GM21576 (cell line): ENCODE measurements around the gene CORIN.
A peak's percentile ranks its signal among the peaks of the same experiment; 100 is the strongest.

Source experiments
- ATAC-seq: cut with Tn5 transposase; IDR thresholded peaks from one replicate; pipeline ENCODE4 v1.9.1; 2021; ENCODE audit warnings: mild to moderate bottlenecking, moderate library complexity; ENCODE audit not compliant: unreplicated experiment

CORIN gene

DNA sequence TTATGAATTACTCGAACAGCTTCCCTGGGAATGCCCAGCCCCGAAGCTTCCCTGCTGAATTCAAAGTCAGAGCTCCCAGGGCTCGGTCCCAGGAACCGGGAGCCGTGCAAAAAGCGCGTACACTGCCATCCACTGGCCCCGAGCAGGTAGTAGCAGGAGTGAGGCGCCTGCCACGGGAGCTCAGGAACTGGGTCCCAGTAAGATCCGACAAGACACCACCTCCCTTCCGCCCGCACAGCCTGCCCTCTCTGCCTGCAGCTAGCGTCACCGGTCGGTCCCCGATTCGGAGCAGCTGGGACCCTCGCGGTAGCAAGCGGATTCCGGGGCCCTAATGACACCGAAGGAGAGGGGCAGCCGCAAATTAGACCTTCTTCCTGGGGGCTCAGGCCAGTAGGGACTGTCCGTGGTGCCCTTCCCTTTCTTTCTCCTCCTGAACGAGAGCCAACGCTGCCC, 1.2 kb downstream of the CORIN start:
- peak; percentile 71 for ATAC-seq

DNA sequence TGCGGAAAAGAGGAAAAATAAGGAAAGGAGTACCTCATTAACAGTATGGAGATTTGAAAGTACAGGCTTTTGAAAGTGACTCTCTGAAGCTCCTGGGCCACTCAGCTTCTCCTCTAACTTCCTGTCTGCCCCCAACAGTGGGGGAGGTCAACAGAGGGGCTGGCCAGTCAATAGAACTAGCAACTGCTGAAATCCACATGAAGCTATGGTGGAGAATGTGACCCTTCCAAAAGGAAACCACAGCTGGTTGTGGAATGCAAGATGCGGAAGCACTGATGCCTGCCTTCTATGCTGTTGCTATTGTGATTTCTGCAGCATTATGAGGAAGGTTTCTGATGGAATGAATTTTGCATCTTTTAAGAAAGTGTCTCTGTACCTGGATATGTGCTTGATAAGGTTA, 2.4 kb downstream of the CORIN start:
- no peak for ATAC-seq

DNA sequence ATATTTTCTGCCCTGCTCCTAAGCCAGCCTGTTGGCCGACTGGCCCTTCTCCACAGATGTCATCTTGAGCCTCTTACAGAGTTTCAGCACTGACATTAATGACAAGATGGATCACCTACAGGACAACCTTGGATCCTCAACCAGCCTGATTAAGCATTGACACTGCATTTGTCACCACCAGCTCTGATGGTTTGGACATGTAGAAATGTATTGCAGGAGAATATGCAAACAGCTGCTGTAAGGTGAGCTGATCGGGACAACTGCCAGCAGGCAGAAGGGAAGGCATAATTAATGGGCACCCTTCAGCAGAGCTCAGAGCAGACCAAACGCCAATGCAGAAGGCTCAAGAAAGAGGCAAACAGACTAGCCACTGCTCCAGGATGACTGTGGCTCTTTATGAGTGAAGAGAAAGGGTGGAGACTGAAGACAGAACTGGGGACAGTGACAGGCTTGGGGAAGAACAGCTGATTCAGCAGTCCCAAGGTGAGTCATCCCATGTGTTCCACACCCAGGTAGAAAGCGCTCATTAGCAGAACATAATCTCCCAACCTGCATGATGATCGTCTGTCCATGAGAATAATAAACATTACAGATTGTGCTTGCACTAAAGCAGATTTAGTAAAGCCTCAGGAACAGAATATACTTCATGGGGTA, 6.7 kb downstream of the CORIN start:
- no peak for ATAC-seq

DNA sequence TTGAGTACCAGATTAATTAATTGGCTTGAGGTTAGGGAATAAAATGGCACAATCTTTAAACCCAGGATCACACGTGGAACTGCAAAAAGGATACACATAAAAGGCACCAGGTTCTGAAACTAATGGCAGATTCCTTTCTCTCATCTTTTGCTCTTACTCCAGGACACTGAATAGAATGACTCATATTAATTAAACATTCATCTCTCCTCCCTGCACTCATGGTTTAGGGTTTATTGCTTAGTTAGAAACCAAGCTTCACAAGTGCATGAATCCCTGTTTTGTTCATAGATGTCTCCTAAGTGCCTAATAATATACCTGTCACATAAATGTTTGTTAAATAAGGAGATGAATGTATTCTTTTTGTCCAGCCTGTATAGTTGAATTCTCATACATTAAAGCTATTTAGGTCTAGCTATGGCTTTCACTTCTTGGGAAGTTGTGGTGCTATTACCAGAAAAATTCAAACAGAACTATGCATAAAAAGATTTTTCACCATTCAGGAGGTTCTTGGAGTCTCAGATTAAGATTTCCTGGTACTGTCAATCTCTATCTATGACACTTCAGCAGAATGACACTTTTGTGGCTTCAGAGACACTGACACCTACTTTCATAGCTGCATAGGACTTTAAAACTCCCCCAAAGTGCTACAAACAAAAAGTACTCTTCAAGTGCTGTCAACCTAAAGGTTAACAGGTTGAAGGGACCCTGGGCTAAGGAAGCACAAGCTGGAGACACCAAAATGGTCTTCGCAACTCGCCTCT, 7.4 kb downstream of the CORIN start:
- ATAC-seq = no peak

DNA sequence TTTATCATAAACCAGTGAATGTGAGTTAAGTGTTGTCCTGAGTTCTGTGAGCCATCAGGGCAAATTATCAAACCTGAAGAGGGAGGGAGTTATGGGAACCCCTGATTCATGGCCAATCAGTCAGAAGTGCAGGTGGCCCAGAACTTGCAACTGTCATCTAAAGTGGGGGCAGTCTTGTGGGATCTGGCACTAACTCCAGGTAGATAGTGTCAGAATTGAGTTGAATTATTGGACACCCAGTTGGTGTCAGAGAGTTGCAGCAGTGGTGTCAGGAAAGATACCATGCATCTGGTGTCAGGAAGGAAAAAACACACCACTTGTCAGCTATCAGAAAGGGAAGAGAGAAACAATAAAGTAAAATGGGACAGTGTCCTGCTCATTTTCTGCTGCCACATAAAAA, 8.4 kb downstream of the CORIN start:
- no peak for ATAC-seq

DNA sequence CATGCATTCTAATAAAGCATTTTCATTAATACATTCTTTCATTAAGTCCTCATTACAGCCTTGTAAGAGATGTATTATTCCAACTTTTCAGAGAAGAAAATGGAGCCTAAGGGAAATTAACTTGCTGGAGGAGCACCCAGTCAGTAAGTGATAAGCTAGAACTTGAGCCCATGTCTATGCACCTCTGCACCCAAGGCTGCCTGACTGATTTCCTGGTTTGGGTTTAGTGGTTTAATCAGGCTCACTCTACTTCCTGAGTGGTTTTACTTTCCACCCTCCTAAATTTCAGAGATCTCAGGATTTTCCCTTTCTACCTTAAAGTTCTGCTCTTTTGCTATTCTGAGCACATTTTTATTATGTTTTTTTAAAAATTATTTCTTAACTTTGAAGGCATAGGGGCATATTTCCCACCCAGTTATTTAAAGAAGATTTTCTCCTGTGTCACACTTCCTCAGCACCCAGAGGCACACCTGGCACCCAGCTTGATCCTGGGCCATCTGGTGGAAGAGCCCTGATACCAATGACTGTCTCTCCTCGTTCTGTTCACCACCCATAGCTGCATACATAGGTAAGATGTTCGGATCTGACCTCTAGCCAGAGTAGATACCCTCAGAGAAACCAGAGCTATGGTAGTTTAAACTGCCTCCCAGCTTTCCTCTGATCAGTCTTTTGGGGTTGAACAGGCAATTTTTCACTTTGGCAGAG, 10.4 kb downstream of the CORIN start:
- ATAC-seq = no peak

DNA sequence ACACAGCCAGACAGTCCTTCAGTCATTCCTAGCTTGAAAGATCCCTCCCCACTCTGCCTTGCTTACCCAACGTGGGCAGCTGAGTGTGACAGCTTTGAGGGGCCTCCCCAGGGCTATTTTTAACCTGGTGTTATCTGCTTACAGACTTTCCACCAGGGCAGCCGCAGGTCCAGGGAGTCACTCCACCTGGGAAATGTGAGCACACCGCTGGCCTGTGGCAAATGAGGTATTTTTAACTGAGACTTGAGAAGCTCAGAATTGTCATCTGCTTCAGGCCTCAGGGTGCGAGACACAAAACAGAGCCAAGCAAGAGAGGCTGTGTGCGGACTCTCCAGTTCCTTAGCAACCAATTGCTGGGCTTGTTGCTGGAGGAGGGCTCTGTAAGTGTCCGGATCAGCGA, 13.0 kb downstream of the CORIN start:
- peak; percentile 57 for ATAC-seq

DNA sequence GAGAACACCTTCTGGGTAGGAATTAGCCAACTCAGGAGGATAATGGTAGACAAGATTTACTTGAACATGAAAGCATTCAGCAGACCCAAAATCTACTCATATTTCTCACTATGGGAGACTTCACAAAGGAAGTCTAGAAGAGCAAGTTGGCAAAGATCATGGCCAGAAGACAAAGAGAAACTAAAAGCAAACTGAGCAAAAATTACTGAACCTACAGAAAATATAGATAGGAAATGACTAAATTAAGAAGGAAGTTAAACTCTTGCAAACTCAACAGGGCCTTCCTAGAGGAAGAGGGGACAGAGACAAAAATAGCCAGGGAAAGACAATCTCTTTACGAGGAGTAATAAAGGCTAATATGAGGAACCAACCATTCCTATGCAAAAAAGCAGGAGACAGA, 18.7 kb downstream of the CORIN start:
- no peak for ATAC-seq

DNA sequence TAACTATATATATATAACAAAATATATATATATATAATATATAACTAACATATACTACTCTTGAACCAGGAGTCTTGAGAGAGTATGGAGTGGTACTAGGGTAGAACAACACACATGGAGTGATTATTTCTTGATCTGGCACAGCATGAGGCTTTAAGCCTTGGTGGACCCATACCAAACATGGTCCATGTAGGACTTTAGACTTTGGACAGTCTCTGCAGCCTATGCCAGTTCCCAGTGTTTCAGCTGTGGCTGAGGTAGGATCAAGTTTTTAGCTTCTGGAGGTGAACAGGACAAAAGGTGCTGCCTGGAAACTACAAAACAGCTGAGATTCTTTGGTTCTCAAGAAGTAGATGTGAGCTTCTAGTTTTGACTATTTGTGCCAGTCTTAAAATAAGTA, 20.6 kb downstream of the CORIN start:
- ATAC-seq = no peak

DNA sequence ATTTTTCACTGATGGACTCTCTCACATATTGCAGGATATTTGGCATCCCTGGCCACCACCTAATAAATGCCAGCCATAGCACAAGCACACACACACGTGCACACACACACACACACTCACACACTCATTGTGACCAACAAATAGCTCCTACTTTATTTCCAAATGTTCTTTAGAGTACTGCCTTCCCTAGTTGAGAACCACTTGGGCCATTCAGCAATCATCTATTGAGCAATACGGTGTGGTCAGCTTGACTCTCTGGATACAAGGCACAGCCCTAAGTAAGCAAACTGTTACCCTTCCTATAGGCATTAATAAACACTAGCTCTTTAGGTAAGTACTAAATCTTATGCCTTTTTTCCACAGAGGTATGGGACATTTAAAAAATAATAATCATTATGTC, 21.1 kb downstream of the CORIN start:
- ATAC-seq = no peak

DNA sequence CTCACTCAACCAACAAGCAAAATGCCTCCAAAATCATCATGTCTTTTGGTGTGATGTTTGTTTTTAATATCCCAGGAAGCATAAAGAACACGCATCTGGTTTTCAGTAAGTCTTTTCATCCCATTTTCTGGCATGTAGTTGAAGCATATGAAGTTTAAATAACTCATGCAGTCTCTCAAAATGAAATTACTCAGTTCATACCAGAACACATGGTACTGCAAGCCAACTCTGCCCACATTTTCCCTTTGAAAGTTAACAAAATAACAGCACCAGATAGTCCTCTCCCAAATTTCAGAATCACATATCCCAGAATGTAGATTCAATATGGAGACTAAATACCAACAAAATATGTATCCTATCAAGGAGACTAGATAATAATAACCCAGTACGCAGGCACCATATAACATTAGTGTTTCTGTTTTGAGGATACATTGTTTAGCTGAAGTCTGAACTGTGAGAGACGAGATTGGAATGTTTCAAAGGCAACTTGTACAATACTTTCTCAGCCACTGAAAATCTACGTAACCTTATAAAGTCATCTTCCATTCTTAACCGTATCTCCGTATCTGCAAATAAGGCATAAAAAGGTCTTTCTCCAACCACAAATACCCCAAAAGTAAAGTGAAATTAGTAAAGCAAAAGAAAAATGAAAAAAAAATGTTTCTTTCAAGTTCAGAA, 23.1 kb downstream of the CORIN start:
- no peak for ATAC-seq

DNA sequence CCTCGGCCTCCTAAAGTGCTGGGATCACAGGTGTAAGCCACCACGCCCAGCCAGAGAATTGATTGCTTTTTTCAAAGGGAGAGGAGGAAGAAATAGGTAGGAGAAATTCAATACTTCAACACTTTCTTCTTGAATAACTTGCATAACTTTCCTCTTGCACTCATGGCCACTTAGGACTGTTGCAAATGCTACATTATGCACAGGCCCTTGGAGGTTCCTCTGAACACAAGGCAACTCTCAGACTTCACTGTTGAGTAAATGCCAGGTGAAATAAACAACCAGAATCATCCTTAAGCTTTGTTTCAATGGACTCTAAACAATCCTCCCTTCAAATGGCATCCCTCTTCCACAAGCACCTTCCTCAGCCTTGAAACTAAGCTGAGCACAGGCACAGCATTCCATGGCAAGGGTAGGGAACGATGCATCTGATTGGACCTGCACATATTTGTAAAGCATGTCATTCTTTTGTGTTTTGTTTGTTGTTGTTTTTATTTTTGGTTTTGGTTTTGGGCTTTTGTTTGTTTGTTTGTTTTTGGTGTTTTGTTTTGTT, 28.1 kb downstream of the CORIN start:
- ATAC-seq = no peak

DNA sequence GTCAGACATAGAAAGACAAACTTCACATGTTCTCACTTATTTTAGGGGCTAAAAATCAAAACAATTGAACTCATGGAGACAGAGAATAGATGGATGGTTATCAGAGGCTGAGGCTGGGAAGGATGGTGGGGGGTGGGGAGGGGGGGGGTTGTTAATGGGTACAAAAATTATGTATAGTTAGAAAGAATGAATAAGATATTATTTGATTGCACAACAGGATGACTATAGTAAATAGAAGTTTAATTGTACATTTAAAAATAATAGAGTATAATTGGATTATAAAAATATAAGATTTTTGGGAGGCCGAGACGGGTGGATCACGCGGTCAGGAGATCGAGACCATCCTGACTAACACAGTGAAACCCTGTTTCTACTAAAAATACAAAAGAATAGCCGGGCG, 33.3 kb downstream of the CORIN start:
- ATAC-seq = no peak

DNA sequence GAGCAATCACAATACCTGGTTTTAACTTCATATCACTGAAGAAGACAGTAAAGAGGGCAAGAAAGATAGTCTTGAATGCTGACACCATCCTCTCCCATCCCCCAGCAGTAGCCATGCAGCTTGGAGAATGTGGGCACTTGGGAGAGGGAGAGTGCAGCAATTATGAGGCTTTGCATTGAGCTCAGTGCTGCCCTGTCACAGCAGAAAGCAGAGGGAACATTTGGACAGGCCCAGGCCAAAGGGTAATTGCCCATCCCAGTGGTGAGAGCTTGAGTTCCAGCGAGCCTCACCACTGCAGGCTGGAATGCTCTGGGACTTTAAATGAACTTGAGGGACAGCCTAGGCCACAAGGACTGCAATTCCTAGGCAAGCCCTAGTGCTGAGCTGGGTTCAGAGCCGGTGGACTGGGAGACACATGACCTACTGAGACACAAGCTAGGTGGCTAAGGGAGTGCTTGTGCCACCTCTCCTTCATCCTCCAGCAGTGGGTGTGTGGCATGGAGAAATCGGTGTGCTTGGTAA, 36.3 kb downstream of the CORIN start:
- ATAC-seq = no peak

DNA sequence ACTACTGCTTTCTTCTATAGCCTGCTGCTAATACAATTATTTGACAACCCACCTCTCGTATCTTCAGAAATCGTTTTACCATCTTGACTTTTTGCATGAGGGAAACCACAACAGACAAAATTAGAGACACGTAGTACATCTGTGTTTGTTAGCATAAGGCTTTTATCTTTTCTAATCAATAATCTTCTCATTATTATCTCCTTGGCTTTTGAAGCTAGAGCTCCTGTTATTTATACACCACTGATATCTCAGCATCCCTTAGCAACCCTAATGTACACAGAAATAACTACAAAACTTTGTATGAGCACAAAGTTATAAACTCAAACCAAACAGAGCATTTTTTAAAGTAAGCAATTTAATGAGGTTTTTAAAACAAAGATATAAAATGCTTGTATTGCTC, 39.7 kb downstream of the CORIN start:
- ATAC-seq = no peak

DNA sequence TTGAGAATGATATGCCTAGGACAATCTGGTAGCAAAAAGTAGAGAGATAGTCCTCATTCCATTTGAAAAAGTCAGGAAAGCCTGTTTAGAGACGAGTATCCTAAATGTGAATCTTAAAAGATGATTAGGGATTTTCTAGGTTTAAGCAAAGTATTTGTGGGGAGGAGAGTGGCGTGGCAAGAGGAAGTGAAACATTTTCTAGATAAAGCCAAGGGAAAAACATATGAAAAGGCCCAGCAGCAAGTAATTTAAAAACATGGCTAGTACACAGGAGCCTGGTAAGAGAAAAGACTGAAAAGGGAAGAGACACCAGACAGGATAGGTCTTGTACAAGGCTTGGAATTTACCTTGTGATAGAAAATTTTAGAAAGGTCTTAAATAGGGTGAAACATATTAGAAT, 45.9 kb downstream of the CORIN start:
- no peak for ATAC-seq

DNA sequence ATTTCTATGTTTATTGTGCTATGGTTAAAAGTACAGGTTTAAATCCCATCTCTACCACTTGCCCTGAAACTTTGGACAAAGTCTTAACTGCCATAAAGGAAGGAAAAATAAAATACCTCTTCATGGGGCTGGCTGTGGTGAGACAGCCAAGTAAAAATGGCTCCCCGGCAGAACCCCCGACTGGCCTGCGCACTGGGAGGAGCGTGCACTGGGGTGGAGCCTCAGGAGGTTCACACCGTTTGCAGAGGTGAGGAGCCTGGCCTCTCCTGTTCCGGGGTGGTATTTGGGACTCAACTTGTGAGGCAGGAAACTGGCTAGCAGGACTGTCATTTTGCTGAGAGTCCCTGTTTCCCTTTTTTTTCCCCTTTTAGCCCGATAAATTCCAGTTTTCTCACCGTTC, 47.8 kb downstream of the CORIN start:
- no peak for ATAC-seq

DNA sequence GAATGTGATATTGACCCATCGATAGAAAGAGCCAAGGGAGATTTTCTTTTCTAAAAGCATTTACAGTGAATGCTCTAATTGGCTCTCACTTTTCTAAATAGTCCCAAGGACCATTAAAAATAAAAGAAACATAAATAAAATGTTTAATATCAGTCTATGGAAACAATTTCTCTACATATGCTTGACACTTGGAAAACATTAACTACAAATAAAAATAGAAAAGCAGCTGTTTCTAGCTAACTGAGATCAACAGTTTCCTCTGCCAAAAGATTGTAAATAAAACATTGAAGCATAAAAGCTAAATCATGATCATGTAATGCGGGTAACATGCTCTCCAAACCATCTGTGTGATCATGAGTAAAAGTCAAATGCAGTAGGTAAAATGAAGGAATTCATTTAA, 49.7 kb downstream of the CORIN start:
- ATAC-seq = no peak

DNA sequence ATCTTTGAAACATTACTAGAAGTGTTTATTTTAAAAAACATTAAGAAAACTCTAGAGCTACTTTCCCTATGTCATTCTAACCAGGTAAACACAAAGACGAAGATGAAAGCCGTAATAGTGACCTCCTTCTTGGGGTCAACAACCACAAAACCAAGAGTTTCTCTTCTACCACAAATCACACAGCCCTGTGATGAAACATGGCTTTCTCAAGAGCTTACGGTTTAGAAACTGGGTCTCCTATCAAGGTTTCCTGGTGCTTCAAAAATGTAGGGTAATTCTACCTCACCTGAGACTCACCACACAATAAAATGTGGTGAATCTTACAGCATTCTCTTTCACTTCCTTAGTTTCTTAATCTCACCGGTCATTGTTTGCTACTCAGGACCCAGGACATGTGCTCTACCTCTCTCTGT, 50.9 kb downstream of the CORIN start:
- peak; percentile 79 for ATAC-seq

DNA sequence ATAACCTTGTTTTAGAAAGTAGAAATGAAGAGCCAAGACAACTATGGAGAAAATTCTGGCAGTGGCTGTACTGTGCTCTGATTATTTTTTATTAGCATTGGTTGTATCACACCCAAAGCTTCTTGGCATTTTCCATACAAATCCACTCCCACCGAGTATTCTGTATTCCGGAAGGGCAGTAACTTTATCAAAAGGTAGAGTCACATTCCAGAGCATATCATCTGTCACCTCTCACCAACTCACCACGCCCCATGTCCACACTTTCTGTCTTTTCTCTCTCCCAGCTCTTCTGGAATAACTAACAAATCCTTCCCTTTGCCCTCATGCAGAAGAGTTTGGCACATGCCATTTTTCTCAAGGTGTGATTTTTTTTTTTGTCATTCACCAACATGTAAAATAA, 52.7 kb downstream of the CORIN start:
- no peak for ATAC-seq

DNA sequence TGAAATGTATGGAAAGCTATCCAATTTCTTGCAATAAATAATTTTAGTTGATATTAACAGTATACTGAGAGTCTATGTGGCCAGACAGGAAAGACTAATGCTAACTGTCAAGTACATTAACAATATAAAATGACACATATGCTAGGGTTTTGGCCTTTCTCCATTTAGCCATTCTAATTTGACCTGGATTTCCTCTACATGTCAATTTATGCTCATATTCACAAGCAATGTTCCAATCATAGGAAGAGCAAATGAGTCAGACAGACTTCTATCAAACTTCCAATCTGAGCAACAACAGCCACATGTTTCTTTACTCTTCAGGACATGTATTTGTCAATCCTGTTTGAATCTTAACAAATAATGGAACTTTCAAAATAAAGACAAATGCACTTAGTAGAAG, 53.6 kb downstream of the CORIN start:
- no peak for ATAC-seq
